ENCODE results near the gene LIPC. TPM values are rescaled to one million over a fixed set of nuclear protein-coding genes. Genes with fewer than 3 reads are reported as not detected.

LIPC gene
- total and polyA plus RNA-seq, 9 donors = 0.13 to 2.1 (median 0.30) TPM

DNA sequence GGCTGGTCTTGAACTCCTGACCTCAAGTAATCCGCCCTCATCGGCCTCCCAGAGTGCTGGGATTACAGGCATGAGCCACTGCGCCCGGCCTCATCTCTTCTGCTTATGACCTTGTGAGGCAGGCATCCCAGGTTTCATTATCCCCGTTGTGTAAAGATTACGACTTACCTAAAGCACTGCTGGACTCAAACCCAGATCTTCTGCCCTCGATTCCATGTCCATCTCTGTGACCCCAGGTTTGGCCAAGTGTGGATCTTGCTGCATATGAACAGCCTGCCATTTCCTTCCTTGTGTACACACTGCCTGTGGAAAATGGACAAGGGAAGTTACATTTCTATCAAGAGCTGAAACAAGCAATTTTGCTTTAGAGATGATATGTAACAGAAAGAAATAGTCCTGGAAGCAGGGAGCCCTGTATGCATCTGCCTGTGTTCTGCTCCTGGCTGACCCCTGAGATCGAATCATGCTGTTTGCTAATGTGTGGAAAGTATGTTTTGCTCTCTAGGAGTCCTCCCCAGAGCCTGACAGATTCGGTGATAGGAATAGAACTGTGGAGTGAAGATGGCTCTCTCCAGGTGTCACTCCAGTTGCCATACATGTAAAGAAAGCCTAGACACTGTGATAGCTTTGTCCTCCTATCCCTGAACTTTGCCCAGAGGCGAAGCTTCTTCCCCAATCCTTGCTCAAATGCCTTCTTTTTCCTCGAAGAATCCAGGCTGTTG is 11.8 kb upstream of the LIPC start:
- DNase-seq = no peak
- no peaks in the 10 kb centered on the region for H3K4me1 ChIP-seq (ENCODE audit: control insufficient read depth, insufficient read depth, low read length)
- H3K36me3 ChIP-seq (ENCODE audit: control insufficient read depth, insufficient read depth, low read length) = no peaks in the 10 kb centered on the region
- H3K4me3 ChIP-seq (ENCODE audit: low read length) = no peak overlapping the region
- H3K27ac ChIP-seq (ENCODE audit: low read length) = no peak overlapping the region
- no peaks in the 10 kb centered on the region for H3K27me3 ChIP-seq (ENCODE audit: control insufficient read depth, insufficient read depth, low read length)
- no peaks in the 10 kb centered on the region for H3K9me3 ChIP-seq (replicated peaks; ENCODE audit: control insufficient read depth, low read depth, low read length)
- 77% methylated on average over 9 of the region's 11 CpGs for WGBS (ENCODE audit: insufficient coverage)

DNA sequence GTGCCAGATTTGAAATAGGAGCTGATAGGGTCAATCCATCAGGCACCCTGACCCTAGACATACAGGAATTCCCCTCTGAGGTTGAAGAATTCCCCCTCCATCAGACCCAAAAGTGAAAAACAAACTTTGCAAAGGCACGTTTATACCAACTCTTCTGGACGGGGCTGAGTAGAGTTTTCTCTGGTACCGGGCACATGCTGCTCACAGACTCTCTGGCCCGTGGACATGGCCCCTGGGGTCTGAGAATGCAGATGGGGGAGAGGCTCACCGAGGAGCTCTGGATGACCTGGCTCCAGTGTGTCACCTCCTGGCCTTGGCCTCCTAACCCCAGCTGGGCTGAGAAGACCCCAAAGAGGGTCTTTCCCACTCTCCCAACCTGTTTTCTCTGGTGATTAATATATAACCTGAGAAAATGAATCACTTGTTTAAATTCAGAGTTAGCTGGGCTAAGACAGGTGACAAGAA is 11.2 kb upstream of the LIPC start:
- Histone ChIP-seq H3K27me3 (ENCODE audit: control insufficient read depth, insufficient read depth, low read length) (no peaks in the 10 kb centered on the region), H3K27ac (ENCODE audit: low read length) (no peak overlapping the region), H3K4me1 (ENCODE audit: control insufficient read depth, insufficient read depth, low read length) (no peaks in the 10 kb centered on the region), H3K36me3 (ENCODE audit: control insufficient read depth, insufficient read depth, low read length) (no peaks in the 10 kb centered on the region), H3K9me3 (replicated peaks; ENCODE audit: control insufficient read depth, low read depth, low read length) (no peaks in the 10 kb centered on the region), H3K4me3 (ENCODE audit: low read length) (no peak overlapping the region)
- DNase-seq = no peak
- WGBS (ENCODE audit: insufficient coverage) = 61% methylated on average over 3 of the region's 5 CpGs

DNA sequence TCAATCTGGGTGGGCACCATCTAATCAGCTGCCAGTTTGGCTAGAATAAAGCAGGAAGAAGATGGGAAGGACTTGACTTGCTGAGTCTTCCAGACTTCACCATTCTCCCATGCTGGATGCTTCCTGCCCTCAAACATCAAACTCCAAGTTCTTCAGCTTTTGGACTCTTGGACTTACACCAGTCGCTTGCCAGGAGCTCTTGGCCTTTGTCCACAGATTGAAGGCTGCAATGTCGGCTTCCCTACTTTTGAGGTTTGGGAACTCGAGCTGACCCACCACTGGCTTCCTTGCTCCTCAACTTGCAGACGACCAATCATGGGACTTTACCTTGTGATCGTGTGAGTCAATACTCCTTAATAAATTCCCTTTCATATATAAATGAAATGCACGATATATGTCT is 8.6 kb upstream of the LIPC start:
- Histone ChIP-seq H3K4me1 (ENCODE audit: control insufficient read depth, insufficient read depth, low read length) (no peaks in the 10 kb centered on the region), H3K27me3 (ENCODE audit: control insufficient read depth, insufficient read depth, low read length) (no peaks in the 10 kb centered on the region), H3K36me3 (ENCODE audit: control insufficient read depth, insufficient read depth, low read length) (no peaks in the 10 kb centered on the region), H3K27ac (ENCODE audit: low read length) (no peak overlapping the region), H3K9me3 (replicated peaks; ENCODE audit: control insufficient read depth, low read depth, low read length) (no peaks in the 10 kb centered on the region), H3K4me3 (ENCODE audit: low read length) (no peak overlapping the region)
- 55% methylated on average over 5 of the region's 6 CpGs for WGBS (ENCODE audit: insufficient coverage)
- DNase-seq = no peak

DNA sequence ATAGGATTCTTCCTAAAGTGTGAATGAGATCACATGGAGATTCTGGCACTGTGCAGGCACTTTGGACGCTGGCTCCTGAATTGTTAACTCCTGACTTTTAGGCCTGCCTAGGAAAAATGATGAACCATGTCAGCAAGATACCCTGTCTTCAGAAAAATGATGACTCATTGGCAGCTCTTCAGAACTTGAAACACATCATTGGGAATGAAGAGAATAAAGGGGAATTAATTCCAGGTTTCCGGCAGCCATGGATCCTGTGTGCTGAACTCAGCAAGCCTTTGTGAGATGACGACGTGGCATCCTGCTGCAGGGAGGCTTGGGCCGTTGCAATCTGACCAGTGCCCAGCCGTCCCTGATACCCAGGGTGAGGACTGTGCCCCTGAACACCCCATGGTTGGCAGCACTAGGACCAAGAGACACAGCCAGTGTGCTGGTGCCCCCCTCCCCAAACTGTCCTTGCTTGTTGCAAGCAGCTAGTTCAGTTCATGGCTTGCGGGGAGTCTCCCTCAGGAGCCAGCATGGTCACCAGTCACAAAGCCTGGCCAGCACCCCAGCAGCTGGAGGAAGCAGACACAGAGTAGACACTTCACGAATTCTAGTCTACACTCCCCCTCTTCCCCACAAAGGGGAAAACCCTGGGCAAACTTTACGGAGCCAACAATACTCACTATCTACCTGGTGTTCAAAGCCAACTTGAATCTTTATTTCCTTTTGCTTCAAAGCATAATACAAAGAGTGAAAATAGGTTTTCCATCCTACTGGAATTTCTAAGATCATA is 7.8 kb upstream of the LIPC start:
- Histone ChIP-seq H3K4me3 (ENCODE audit: low read length) (no peak overlapping the region), H3K27ac (ENCODE audit: low read length) (no peak overlapping the region), H3K9me3 (replicated peaks; ENCODE audit: control insufficient read depth, low read depth, low read length) (no peaks in the 10 kb centered on the region), H3K36me3 (ENCODE audit: control insufficient read depth, insufficient read depth, low read length) (no peaks in the 10 kb centered on the region), H3K27me3 (ENCODE audit: control insufficient read depth, insufficient read depth, low read length) (no peaks in the 10 kb centered on the region), H3K4me1 (ENCODE audit: control insufficient read depth, insufficient read depth, low read length) (no peaks in the 10 kb centered on the region)
- 33% methylated on average over 7 of the region's 9 CpGs for WGBS (ENCODE audit: insufficient coverage)
- DNase-seq = peak; percentile 91

DNA sequence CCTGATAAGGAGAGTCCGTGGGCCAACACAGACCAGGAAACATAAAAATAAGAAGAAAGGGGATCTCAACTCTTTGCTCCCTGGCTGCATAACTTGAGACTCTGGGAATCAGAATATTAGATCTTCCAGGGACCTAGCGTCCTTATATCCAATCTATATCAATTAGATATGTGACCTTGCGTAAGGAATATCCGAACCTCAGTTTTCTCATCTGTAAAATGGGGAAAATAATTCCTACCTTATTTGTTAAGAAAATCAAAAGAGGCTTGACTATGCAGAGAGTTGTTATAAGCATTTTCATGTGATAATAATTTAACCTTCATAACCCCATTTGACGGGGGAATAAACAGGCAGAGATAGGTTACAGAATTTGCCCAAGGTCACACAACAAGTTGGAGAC is 7.1 kb upstream of the LIPC start:
- WGBS (ENCODE audit: insufficient coverage) = no CpG with 5 or more reads among the region's 5 CpGs
- H3K4me3 ChIP-seq (ENCODE audit: low read length) = no peak overlapping the region
- H3K4me1 ChIP-seq (ENCODE audit: control insufficient read depth, insufficient read depth, low read length) = no peaks in the 10 kb centered on the region
- H3K36me3 ChIP-seq (ENCODE audit: control insufficient read depth, insufficient read depth, low read length) = no peaks in the 10 kb centered on the region
- H3K9me3 ChIP-seq (replicated peaks; ENCODE audit: control insufficient read depth, low read depth, low read length) = no peaks in the 10 kb centered on the region
- H3K27ac ChIP-seq (ENCODE audit: low read length) = no peak overlapping the region
- no peak for DNase-seq
- H3K27me3 ChIP-seq (ENCODE audit: control insufficient read depth, insufficient read depth, low read length) = no peaks in the 10 kb centered on the region

DNA sequence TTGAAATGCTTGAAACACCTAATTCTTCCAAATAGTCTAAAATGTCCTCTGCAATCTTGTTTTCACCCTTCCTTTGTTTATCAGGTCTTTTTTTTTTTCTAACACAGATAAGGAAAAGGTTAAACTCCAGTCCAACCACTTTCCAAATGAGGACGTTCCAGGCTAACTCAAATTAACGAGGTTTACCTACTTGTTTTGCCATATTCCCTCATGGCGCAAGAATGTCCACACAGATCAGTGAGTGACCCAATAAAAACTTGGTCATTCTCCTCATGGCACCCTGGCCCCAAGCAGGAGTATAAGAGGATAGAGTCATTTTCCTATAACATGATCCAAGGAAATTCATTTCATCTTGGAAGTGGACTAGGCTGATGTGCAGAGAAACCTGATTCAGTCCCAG is 6.6 kb upstream of the LIPC start:
- Histone ChIP-seq H3K27ac (ENCODE audit: low read length) (no peak overlapping the region), H3K27me3 (ENCODE audit: control insufficient read depth, insufficient read depth, low read length) (no peaks in the 10 kb centered on the region), H3K9me3 (replicated peaks; ENCODE audit: control insufficient read depth, low read depth, low read length) (no peaks in the 10 kb centered on the region), H3K36me3 (ENCODE audit: control insufficient read depth, insufficient read depth, low read length) (no peaks in the 10 kb centered on the region), H3K4me1 (ENCODE audit: control insufficient read depth, insufficient read depth, low read length) (no peaks in the 10 kb centered on the region), H3K4me3 (ENCODE audit: low read length) (no peak overlapping the region)
- no peak for DNase-seq
- no CpG with 5 or more reads among the region's 3 CpGs for WGBS (ENCODE audit: insufficient coverage)

DNA sequence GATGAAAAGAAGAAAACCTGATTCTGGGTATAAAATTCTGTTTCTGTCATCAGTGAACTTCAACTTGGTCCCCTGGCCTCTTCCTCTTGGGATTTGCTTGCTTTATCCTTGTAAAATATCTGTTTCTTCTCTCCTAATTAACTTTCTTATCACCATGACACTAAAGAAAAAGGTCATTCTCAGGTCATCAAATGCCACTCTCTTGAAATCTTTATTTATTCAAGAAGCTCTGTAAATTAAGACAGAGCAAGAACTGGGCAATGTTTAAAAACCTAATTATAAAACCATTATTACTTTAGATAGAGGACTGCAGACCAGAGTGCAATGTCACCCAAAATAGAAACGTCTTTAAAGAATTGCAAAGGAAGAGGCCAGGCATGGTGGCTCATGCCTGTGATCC is 6.0 kb upstream of the LIPC start:
- no peaks in the 10 kb centered on the region for H3K27me3 ChIP-seq (ENCODE audit: control insufficient read depth, insufficient read depth, low read length)
- no peak overlapping the region for H3K27ac ChIP-seq (ENCODE audit: low read length)
- no peak for DNase-seq
- no peaks in the 10 kb centered on the region for H3K36me3 ChIP-seq (ENCODE audit: control insufficient read depth, insufficient read depth, low read length)
- no peaks in the 10 kb centered on the region for H3K4me1 ChIP-seq (ENCODE audit: control insufficient read depth, insufficient read depth, low read length)
- 38% methylated on average over 1 of the region's 1 CpG for WGBS (ENCODE audit: insufficient coverage)
- no peak overlapping the region for H3K4me3 ChIP-seq (ENCODE audit: low read length)
- no peaks in the 10 kb centered on the region for H3K9me3 ChIP-seq (replicated peaks; ENCODE audit: control insufficient read depth, low read depth, low read length)

DNA sequence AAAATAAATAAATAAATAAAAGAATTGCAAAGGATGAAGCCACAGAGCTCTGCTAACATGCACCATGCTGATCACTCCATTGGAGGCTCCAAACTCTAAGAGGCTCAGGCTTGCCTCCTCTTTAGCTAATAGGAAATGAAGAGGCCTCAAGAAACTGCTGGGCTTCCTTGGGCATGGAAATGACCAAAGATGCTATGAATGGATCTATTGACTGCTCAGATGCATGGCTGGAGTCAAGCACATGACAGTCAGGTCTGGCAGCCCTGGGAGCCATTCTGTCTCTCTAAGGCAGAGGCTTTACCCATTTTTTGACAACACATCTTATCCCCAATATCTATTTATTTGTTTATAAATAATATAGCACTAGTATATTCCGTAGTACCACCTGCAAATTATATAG is 5.3 kb upstream of the LIPC start:
- DNase-seq = no peak
- no peaks in the 10 kb centered on the region for H3K9me3 ChIP-seq (replicated peaks; ENCODE audit: control insufficient read depth, low read depth, low read length)
- no peak overlapping the region for H3K27ac ChIP-seq (ENCODE audit: low read length)
- H3K27me3 ChIP-seq (ENCODE audit: control insufficient read depth, insufficient read depth, low read length) = peaks cover 3% of the 10 kb centered on the region
- no CpG with 5 or more reads among the region's 1 CpG for WGBS (ENCODE audit: insufficient coverage)
- H3K4me1 ChIP-seq (ENCODE audit: control insufficient read depth, insufficient read depth, low read length) = no peaks in the 10 kb centered on the region
- H3K4me3 ChIP-seq (ENCODE audit: low read length) = no peak overlapping the region
- H3K36me3 ChIP-seq (ENCODE audit: control insufficient read depth, insufficient read depth, low read length) = no peaks in the 10 kb centered on the region

DNA sequence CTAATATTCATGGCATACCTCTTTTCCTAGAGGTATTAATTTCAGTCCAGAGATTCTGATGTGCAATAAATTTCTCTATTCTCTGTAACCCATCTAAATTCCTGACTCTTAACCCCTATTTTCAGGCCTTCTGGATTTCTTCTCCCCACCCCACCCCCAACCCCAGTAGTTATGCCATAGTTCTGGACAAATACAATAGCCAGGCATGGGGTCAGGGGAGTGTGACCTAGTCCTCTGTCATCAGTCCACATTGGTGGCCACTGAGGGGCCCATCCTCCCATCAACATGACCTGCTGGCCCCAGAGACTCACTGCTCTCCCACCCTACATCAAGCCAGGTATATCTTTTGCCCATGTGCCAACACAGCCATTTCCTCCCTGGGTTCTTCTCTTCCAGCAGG is 3.8 kb upstream of the LIPC start:
- H3K4me3 ChIP-seq (ENCODE audit: low read length) = no peak overlapping the region
- H3K36me3 ChIP-seq (ENCODE audit: control insufficient read depth, insufficient read depth, low read length) = no peaks in the 10 kb centered on the region
- no peak overlapping the region for H3K27ac ChIP-seq (ENCODE audit: low read length)
- H3K4me1 ChIP-seq (ENCODE audit: control insufficient read depth, insufficient read depth, low read length) = no peaks in the 10 kb centered on the region
- H3K9me3 ChIP-seq (replicated peaks; ENCODE audit: control insufficient read depth, low read depth, low read length) = no peaks in the 10 kb centered on the region
- H3K27me3 ChIP-seq (ENCODE audit: control insufficient read depth, insufficient read depth, low read length) = peaks cover 3% of the 10 kb centered on the region
- DNase-seq = no peak

DNA sequence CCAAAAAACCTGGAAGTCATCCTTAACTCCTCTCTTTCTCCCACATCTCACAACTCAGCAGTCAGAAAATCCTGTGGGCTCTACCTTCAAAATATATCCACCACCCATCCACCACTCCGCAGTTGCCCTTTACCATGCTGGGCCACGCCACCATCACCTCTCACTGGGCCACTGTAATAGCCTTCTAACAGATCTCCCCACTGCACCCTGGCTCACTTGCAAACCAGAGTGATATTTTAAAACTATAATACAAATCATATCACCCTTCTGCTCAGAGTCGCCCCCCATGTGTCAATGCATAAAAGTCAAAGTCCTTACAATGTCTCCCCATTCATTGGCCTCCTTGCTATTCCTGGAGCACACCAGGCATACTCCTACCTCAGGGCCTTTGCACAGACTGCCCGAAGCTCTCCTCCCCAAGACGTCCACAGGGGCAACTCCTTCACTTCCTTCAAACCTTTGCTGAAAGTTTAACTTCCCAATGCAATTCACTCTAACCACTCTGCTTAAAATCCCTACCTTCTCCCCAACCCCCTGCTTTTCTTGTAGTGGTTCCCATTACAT is 1.5 kb upstream of the LIPC start:
- no peak overlapping the region for H3K27ac ChIP-seq (ENCODE audit: low read length)
- H3K4me3 ChIP-seq (ENCODE audit: low read length) = no peak overlapping the region
- H3K4me1 ChIP-seq (ENCODE audit: control insufficient read depth, insufficient read depth, low read length) = peaks cover 6% of the 10 kb centered on the region
- DNase-seq = no peak
- H3K27me3 ChIP-seq (ENCODE audit: control insufficient read depth, insufficient read depth, low read length) = peaks cover 3% of the 10 kb centered on the region
- H3K36me3 ChIP-seq (ENCODE audit: control insufficient read depth, insufficient read depth, low read length) = no peaks in the 10 kb centered on the region
- WGBS (ENCODE audit: insufficient coverage) = 93% methylated on average over 5 of the region's 5 CpGs
- no peaks in the 10 kb centered on the region for H3K9me3 ChIP-seq (replicated peaks; ENCODE audit: control insufficient read depth, low read depth, low read length)
